Fibroblast of lung (primary cell): ENCODE measurements around the gene IGFALS. TPM values are rescaled to one million over a fixed set of nuclear protein-coding genes. Genes with fewer than 3 reads are reported as not detected.

Source experiments
- DNase-seq, 2 donors: peaks; one replicate each; pipeline versions ENCODE4 v3.0.0 to v3.0.0-alpha.2; 2010; ENCODE audit warnings: low read depth in 2 of 2
- H2AFZ ChIP-seq: 2 replicates; pipeline ENCODE4 v1.5.1; 2012; ENCODE audit warnings: low read length, control low read depth, inconsistent platforms
- H3K27ac ChIP-seq: 2 replicates; pipeline ENCODE4 v1.5.1; 2011; ENCODE audit warnings: low read length, control low read depth; ENCODE audit not compliant: insufficient read depth
- H3K27me3 ChIP-seq: 2 replicates; pipeline ENCODE4 v1.5.1; 2011; ENCODE audit warnings: mild to moderate bottlenecking, low read length; ENCODE audit not compliant: control insufficient read depth, insufficient read depth
- H3K36me3 ChIP-seq: 2 replicates; pipeline ENCODE4 v1.5.1; 2011; ENCODE audit warnings: low read length; ENCODE audit not compliant: control insufficient read depth, insufficient read depth
- H3K4me1 ChIP-seq: 2 replicates; pipeline ENCODE4 v1.5.1; 2011; ENCODE audit warnings: low read length; ENCODE audit not compliant: control insufficient read depth, insufficient read depth; ENCODE audit errors: extremely low read depth
- H3K4me2 ChIP-seq: 2 replicates; pipeline ENCODE4 v1.5.1; 2011; ENCODE audit warnings: low read length, control low read depth; ENCODE audit not compliant: insufficient read depth; ENCODE audit errors: extremely low read depth
- H3K4me3 ChIP-seq, 4 experiments: fragments of 200-600 bp in 1 of 4; sonication (generic) in 1 of 4; replicated peaks in 1 of 4; 2 replicates each; pipeline ENCODE4 v1.5.1; 2011 to 2016; ENCODE audit warnings: low read length in 4 of 4, low read depth in 3 of 4, mild to moderate bottlenecking in 3 of 4, control low read depth in 2 of 4, inconsistent platforms in 1 of 4, mixed read lengths in 1 of 4; ENCODE audit not compliant: insufficient read depth in 1 of 4; ENCODE audit errors: control extremely low read depth in 1 of 4
- H3K79me2 ChIP-seq: 2 replicates; pipeline ENCODE4 v1.5.1; 2012; ENCODE audit warnings: mild to moderate bottlenecking, low read length, inconsistent platforms; ENCODE audit not compliant: control insufficient read depth, insufficient read depth
- H3K9ac ChIP-seq: 2 replicates; pipeline ENCODE4 v1.5.1; 2011; ENCODE audit warnings: mild to moderate bottlenecking, low read length, control low read depth; ENCODE audit not compliant: insufficient read depth
- H3K9me3 ChIP-seq: 2 replicates; pipeline ENCODE4 v1.5.1; 2012; ENCODE audit warnings: low read depth, low read length; ENCODE audit not compliant: control insufficient read depth, insufficient read depth
- H4K20me1 ChIP-seq: 2 replicates; pipeline ENCODE4 v1.5.1; 2011; ENCODE audit warnings: low read length; ENCODE audit not compliant: control insufficient read depth, insufficient read depth; ENCODE audit errors: extremely low read depth
- EZH2 ChIP-seq: IDR thresholded peaks from 2 replicates; pipeline ENCODE4 v1.5.1; 2012; ENCODE audit warnings: low read length, control low read depth, mild to moderate bottlenecking; ENCODE audit errors: missing control alignments
- polyA plus RNA-seq, 2 donors: library from polyadenylated mRNA; depleted of rRNA in 1 of 2; stranded (reverse) in 1 of 2; unstranded in 1 of 2; fragments of >200 nt; gene quantifications; 2 replicates each; pipeline ENCODE4 v1.2.1, GENCODE V29; 2011 to 2012; ENCODE audit warnings: missing spikeins in 1 of 2
- total RNA-seq: library from RNA; depleted of rRNA; stranded (reverse); fragments of >200 nt; gene quantifications from 2 replicates; pipeline ENCODE4 v1.2.1, GENCODE V29; 2014
- TF ChIP-seq, protein P1 (sequence below), 2 donors: IDR thresholded peaks in 1 of 2; conservative IDR thresholded peaks in 1 of 2; 1 replicate in 1 of 2; 2 replicates in 1 of 2; pipeline ENCODE4 v1.5.1; 2011 to 2012; ENCODE audit warnings: low read length in 2 of 2, control low read depth in 1 of 2, inconsistent platforms in 1 of 2, low read depth in 1 of 2, mild to moderate bottlenecking in 1 of 2

The IGFALS gene
- total and polyA plus RNA-seq, 2 donors (not counting 1 experiment from before 2014, with no cell fraction given), result not detected

DNA sequence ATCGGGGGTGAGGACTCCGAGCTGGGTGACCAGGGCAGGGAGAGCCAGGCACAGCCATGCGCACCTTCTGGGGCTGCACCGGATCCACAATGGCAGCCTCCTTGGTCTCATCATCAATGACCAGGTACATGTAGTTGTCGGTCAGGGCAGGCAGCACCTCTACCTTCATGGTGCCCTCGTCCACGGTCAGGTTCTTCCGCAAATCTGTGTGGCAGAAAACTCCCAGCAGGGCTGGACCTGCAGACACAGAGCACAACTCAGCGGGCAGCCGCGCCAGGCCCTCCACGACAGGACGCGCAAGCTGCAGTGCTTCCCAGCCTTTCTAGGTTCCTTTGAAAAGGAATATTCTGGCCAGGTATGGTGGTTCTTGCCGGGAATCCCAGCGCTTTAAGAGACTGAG is 29.3 kb upstream of the IGFALS start:
- Histone ChIP-seq H3K27ac (no peak overlapping the region), H3K9ac (no peak overlapping the region), H3K9me3 (no peaks in the 10 kb centered on the region), H3K27me3 (no peaks in the 10 kb centered on the region), H4K20me1 (no peaks in the 10 kb centered on the region), H3K4me1 (no peaks in the 10 kb centered on the region), H3K4me3 (no peak overlapping the region), H3K4me2 (no peak overlapping the region), H2AFZ (no peak overlapping the region), H3K79me2 (peaks cover 10% of the 10 kb centered on the region), H3K36me3 (peaks cover 5% of the 10 kb centered on the region)
- TF ChIP-seq EZH2, result no peak
- TF ChIP-seq, protein P1, sequence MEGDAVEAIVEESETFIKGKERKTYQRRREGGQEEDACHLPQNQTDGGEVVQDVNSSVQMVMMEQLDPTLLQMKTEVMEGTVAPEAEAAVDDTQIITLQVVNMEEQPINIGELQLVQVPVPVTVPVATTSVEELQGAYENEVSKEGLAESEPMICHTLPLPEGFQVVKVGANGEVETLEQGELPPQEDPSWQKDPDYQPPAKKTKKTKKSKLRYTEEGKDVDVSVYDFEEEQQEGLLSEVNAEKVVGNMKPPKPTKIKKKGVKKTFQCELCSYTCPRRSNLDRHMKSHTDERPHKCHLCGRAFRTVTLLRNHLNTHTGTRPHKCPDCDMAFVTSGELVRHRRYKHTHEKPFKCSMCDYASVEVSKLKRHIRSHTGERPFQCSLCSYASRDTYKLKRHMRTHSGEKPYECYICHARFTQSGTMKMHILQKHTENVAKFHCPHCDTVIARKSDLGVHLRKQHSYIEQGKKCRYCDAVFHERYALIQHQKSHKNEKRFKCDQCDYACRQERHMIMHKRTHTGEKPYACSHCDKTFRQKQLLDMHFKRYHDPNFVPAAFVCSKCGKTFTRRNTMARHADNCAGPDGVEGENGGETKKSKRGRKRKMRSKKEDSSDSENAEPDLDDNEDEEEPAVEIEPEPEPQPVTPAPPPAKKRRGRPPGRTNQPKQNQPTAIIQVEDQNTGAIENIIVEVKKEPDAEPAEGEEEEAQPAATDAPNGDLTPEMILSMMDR (conservative IDR thresholded peaks at IDR 0.05 in 1 of 2, IDR thresholded peaks at IDR 0.05 in 1 of 2; ENCODE audit: low read depth in 1 of 2, low read length in 2 of 2), result no peak
- no peak for DNase-seq

DNA sequence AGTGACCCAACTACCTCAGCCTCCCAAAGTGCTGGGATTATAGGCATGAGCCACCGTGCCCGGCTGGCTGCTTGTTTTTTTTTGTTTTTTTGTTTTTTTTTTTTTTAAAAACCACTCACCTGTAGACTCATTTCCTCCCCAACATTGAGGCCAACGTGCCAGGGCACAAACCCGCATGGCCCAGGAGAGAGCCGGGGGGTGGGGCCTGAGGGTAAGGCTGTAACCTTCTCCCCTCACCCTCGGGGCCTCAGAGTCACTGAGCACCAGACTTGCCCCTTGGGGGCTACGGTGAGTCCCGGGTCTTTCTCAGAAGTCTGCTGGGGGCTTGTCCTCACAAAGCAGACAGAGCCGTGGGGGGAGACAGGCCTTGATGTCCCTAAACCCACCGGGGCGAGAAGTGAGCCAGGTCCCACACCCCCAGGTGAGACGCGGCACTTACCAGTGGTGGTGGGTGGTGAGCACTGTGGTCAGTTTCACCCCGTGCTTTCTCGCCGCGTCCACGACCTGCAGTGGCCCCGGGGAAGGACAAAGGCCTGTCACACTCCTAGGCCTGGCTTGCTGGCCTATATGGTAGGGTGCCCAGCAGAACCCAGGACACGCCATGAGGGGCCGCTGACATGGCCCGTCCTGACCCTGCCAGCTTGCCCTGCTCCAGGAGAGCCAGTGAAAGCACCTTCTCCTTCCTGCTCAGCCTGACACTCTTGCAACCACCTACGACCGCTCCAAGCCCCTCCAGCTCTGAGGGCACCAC is 28.5 kb upstream of the IGFALS start:
- Histone ChIP-seq H3K4me2 (no peak overlapping the region), H3K4me1 (no peaks in the 10 kb centered on the region), H3K27me3 (no peaks in the 10 kb centered on the region), H3K9ac (no peak overlapping the region), H2AFZ (no peak overlapping the region), H3K9me3 (no peaks in the 10 kb centered on the region), H3K79me2 (peaks cover 2% of the 10 kb centered on the region), H4K20me1 (no peaks in the 10 kb centered on the region), H3K36me3 (peaks cover 5% of the 10 kb centered on the region), H3K27ac (no peak overlapping the region), H3K4me3 (no peak overlapping the region)
- no peak for DNase-seq
- TF ChIP-seq, protein P1 (conservative IDR thresholded peaks at IDR 0.05 in 1 of 2, IDR thresholded peaks at IDR 0.05 in 1 of 2; ENCODE audit: low read depth in 1 of 2, low read length in 2 of 2), result no peak
- no peak for TF ChIP-seq EZH2

- Histone ChIP-seq H3K4me2 (no peak overlapping the region), H3K4me3 (no peak overlapping the region), H3K27me3 (no peaks in the 10 kb centered on the region), H2AFZ (no peak overlapping the region), H3K9ac (no peak overlapping the region), H3K4me1 (no peaks in the 10 kb centered on the region), H3K36me3 (peaks cover 8% of the 10 kb centered on the region), H3K9me3 (no peaks in the 10 kb centered on the region), H3K27ac (no peak overlapping the region), H4K20me1 (no peaks in the 10 kb centered on the region), H3K79me2 (peaks cover 2% of the 10 kb centered on the region)
- no peak for DNase-seq
- TF ChIP-seq EZH2, result no peak
- TF ChIP-seq, protein P1 (conservative IDR thresholded peaks at IDR 0.05 in 1 of 2, IDR thresholded peaks at IDR 0.05 in 1 of 2; ENCODE audit: low read depth in 1 of 2, low read length in 2 of 2), result no peak
These were observed 27.4 kb upstream of the IGFALS start for GRCh38 chr16:1820946-1821290.
